ENCODE measurements around the gene APCS. TPM values are rescaled to one million over a fixed set of nuclear protein-coding genes. Genes with fewer than 3 reads are reported as not detected.

Gene APCS
- total RNA-seq = not detected in 2 replicates

GRCh38 chr1:159587461-159587951 lies at the start of gene APCS:
Gene APCS, plus strand, starts transcription at chr1:159587826. Its CDS starts 96 bp downstream, at chr1:159587922.

Other genes with a start within 250 kb of the APCS start
- gene OR10J4, start 155.6 kb upstream of the APCS start, total RNA-seq = not detected in 2 replicates
- not detected in 2 replicates for gene OR10J1, start 148.1 kb upstream of the APCS start, total RNA-seq
- not detected in 2 replicates for gene OR10J5, start 51.8 kb upstream of the APCS start, total RNA-seq
- gene CRP, start 126.8 kb downstream of the APCS start, total RNA-seq = 0.09 TPM in 2 replicates
- 137 and 145 TPM in 2 replicates for gene DUSP23, start 193.1 kb downstream of the APCS start, total RNA-seq
- gene FCRL6, start 214.5 kb downstream of the APCS start, total RNA-seq = under 0.01 TPM in 1 of 2 replicates, not detected in the other
- gene SLAMF8, start 239.0 kb downstream of the APCS start, total RNA-seq = not detected in 2 replicates